Renal cortex interstitium (tissue), 11 donors: ENCODE data around the gene NUCB1. TPM values are rescaled to one million over a fixed set of nuclear protein-coding genes. Genes with fewer than 3 reads are reported as not detected.
"Not testable (repeated sequence)": the region's sequence is repeated elsewhere in the genome, so short reads cannot be mapped to it uniquely, and the experiment has no call there.

ENCODE experiments used
- DNase-seq, 11 donors: peaks; one replicate each; pipeline ENCODE4 v3.0.0-alpha.2; 2013; ENCODE audit warnings: low read depth in 9 of 11, low spot score in 4 of 11; ENCODE audit errors: extremely low read depth in 1 of 11
- polyA plus RNA-seq, 3 donors: library from polyadenylated mRNA; unstranded; fragments of 120-200 nt; gene quantifications; one replicate each; pipeline ENCODE4 v1.2.1, GENCODE V29; 2013; ENCODE audit not compliant: insufficient read length in 3 of 3

NUCB1 gene
- polyA plus RNA-seq, 3 donors = 231 to 319 (median 307) TPM

- no peak for DNase-seq
Observed at GRCh38 chr19:48920949-48921348, 20.8 kb downstream of the NUCB1 start.

GRCh38 chr19:48921721-48922500, 21.8 kb downstream of the NUCB1 start:
- DNase-seq = no peak

DNA sequence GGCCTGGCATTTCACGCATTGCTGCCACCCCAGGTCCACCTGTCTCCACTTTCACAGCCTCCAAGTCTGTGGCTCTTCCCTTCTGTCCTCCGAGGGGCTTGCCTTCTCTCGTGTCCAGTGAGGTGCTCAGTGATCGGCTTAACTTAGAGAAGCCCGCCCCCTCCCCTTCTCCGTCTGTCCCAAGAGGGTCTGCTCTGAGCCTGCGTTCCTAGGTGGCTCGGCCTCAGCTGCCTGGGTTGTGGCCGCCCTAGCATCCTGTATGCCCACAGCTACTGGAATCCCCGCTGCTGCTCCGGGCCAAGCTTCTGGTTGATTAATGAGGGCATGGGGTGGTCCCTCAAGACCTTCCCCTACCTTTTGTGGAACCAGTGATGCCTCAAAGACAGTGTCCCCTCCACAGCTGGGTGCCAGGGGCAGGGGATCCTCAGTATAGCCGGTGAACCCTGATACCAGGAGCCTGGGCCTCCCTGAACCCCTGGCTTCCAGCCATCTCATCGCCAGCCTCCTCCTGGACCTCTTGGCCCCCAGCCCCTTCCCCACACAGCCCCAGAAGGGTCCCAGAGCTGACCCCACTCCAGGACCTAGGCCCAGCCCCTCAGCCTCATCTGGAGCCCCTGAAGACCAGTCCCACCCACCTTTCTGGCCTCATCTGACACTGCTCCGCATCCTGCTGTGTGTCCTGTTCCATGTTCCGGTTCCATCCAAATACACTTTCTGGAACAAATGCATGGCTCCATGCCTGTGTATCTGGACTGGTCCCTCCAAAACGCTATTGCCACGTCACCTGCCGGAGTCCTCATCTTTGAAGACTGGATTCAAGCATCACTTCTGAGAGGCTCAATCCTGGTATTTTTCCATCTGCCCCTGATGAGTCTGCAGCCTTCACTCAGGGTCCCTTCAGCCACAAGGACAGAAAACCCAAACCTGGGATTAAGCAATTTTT, 22.7 kb downstream of the NUCB1 start:
- no peak for DNase-seq

GRCh38 chr19:48925240-48925843, 25.2 kb downstream of the NUCB1 start:
- no peak for DNase-seq

GRCh38 chr19:48925890-48926289, 25.8 kb downstream of the NUCB1 start:
- DNase-seq = not testable (repeated sequence)

- DNase-seq = no peak
Observed at GRCh38 chr19:48926909-48927308, 26.8 kb downstream of the NUCB1 start.

GRCh38 chr19:48927692-48928091, 27.6 kb downstream of the NUCB1 start:
- not testable (repeated sequence) for DNase-seq

DNA sequence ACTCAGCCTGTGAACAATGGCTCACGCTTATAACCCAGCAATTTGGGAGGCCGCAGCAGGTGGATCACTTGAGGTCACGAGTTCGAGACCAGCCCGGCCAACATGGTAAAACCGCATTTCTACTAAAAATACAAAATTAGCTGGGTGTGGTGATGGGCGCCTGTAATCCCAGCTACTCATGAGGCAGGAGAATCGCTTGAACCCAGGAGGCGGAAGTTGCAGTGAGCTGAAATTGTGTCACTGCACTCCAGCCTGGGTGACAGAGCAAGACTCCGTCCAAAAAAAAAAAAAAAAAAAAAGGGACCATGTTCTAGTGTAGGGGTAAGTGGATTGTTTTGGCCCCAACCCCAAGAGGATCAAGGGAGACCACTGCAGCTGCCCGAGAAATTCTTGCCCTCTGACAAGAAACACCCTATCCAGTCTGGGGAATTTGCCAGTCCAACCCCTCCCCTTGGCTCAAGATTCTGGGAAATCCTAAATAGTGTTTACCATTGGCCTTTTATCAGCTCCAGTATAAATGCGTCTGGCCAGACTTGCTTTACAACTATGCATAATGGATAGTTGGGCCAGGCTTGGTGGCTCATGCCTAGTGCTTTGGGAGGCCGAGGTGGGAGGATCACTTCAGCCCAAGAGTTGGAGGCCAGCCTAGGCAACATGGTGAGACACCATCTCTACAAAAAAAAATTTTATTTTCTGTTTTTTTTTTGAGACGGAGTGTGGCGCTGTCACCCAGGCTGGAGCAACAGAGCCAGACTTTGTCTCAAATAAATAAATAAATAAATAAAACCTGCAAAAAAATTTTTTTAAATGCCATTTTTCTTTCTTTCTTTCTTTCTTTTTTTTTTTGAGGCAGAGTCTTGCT, 28.3 kb downstream of the NUCB1 start:
- no peak for DNase-seq

DNA sequence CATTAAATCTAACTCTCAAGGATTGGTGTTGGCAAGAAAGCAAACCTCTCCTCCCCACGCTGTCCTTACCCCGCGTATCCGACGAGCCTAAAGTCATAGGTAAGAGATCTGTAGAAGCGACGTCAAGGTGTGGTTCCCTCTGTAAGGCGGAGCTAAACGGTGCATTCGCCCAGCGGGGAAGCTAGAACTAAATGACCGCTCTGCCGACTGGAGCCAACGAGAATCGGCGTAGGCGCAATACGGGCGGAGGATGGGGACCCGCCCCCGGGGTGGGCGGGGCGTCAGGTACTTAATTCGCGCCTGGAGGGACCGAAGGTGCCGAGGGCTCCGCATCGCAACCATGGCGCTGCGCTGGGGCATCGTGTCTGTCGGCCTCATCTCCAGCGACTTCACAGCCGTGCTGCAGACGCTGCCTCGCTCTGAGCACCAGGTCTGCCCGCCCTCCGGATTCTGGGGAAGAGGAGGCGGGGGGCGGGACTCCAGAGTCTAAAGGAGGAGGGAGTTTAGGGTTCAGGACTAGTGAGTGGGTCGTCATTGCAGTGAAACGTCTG, 33.3 kb downstream of the NUCB1 start, which contains the start of gene DHDH:
DHDH (plus strand) TSS at position 318 of the 551 bp plus-strand sequence; CDS start at position 341, 23 bp downstream.
- DNase-seq = peak in 10 of 11 donors; percentile 58 to 80 (median 72)

DNA sequence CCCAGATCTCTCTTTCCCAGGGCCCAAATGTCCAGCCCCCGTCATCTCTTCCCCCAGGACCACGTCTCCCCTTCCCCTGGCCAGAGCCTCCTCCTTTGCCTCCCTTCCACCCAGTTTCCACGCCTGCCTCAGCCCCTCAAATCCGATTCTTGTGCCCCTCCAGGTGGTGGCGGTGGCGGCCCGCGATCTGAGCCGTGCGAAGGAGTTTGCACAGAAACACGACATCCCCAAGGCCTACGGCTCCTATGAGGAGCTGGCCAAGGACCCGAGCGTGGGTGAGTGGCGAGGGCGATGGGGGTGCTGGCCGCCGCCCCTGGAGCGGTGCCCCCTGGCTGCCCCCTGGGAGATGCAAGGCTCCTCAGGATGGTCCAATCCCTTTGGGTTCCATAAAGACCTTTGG, 34.7 kb downstream of the NUCB1 start:
- DNase-seq = no peak

GRCh38 chr19:48935864-48936263, 35.8 kb downstream of the NUCB1 start:
- DNase-seq = no peak

DNA sequence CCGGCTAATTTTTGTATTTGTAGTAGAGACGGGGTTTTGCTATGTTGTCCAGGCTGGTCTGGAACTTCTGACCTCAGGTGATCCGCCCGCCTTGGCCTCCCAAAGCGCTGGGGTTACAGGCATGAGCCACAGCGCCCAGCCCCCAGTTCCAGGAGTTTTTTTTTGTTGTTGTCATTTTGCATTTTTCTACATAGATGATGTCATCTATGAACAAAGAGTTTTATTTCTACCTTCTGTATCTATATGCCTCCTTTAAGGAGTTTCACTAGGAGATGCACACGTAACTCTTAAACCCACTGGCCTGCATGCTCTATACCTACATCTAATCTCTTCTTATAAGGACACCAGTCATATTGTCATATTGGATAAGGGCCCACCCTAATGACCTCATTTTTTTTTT, 38.1 kb downstream of the NUCB1 start:
- no peak for DNase-seq

DNA sequence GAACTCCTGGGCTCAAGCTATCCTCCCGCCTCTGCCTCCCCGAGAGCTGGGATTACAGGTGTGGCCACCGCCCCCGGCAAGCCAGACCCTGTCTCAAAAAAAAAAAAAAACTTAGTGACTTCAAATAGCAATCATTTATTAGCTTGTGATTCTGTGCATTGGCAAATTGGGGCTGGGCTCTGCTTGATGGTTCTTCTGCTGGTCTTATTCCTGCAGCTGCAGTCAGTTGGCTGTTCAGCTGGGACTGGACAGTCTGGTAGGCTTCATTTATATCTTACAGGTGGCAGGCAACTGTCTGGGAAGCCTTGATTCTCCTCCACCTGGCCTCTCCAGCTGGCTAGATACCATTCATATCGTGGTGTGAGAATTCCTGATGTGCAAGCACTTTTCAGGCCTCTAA, 40.8 kb downstream of the NUCB1 start:
- DNase-seq = no peak

GRCh38 chr19:48943081-48943480, 43.0 kb downstream of the NUCB1 start:
- no peak for DNase-seq

GRCh38 chr19:48945415-48945814, 45.3 kb downstream of the NUCB1 start:
- DNase-seq = no peak

- DNase-seq = no peak
Observed at GRCh38 chr19:48945817-48946216, 45.7 kb downstream of the NUCB1 start.

GRCh38 chr19:48946463-48947257, 46.5 kb downstream of the NUCB1 start:
- no peak for DNase-seq

GRCh38 chr19:48947258-48947542, 47.1 kb downstream of the NUCB1 start:
- no peak for DNase-seq
